GM23338 (cell line): Measurements from ENCODE around the gene GPRASP3.

Experiments
- CREB1 ChIP-seq: fragments of 250-450 bp; sonication (Bioruptor Pico); IDR thresholded peaks from 2 replicates; pipeline ENCODE4 v1.5.0; 2020; ENCODE audit warnings: low read depth, mild to moderate bottlenecking, moderate library complexity
- EZH2 ChIP-seq: fragments of 200-600 bp; sonication (generic); IDR thresholded peaks from one replicate; pipeline ENCODE4 v1.8.0; 2017; ENCODE audit warnings: antibody characterized with exemption, mild to moderate bottlenecking, low read depth; ENCODE audit not compliant: unreplicated experiment
- POLR2AphosphoS5 ChIP-seq: IDR thresholded peaks from 2 replicates; pipeline ENCODE4 v1.6.1; 2016; ENCODE audit warnings: antibody characterized with exemption, low read depth
- STAT1 ChIP-seq: IDR thresholded peaks from one replicate; pipeline ENCODE4 v1.6.1; 2016; ENCODE audit warnings: antibody characterized with exemption; ENCODE audit not compliant: unreplicated experiment
- ZNF331 ChIP-seq: fragments of 250-450 bp; sonication (Bioruptor Pico); IDR thresholded peaks from 2 replicates; pipeline ENCODE4 v1.5.0; 2020; ENCODE audit warnings: low read depth, mild to moderate bottlenecking, moderate library complexity
- TF ChIP-seq, protein P1 (sequence below), 2 experiments: fragments of 200-600 bp in 1 of 2; sonication (generic) in 1 of 2; conservative IDR thresholded peaks; 2 replicates each; pipeline versions ENCODE4 v1.5.1 to v1.6.1; 2016 to 2017; ENCODE audit warnings: antibody characterized with exemption in 2 of 2, low read depth in 2 of 2, mild to moderate bottlenecking in 2 of 2, moderate library complexity in 1 of 2

DNA sequence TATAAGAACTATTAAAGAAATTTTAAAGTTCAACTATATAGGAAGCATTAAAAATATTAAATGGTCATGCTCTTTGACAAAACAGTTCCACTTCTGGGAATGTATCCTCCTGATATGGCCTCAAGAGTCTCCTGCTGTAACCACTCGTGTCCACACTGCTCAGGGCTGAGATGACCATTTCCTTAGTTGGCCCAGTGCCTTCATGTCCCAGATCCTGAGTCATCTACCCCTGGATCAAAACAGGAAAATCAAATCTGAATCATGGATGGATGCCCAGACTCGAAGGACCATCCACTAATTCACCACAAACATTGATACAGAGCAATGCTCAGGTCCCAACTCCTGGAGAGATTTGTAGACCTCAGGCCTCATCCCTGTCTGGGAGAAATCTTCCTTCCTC lies 44.7 kb downstream of the GPRASP3 start:
- TF ChIP-seq, protein P1, sequence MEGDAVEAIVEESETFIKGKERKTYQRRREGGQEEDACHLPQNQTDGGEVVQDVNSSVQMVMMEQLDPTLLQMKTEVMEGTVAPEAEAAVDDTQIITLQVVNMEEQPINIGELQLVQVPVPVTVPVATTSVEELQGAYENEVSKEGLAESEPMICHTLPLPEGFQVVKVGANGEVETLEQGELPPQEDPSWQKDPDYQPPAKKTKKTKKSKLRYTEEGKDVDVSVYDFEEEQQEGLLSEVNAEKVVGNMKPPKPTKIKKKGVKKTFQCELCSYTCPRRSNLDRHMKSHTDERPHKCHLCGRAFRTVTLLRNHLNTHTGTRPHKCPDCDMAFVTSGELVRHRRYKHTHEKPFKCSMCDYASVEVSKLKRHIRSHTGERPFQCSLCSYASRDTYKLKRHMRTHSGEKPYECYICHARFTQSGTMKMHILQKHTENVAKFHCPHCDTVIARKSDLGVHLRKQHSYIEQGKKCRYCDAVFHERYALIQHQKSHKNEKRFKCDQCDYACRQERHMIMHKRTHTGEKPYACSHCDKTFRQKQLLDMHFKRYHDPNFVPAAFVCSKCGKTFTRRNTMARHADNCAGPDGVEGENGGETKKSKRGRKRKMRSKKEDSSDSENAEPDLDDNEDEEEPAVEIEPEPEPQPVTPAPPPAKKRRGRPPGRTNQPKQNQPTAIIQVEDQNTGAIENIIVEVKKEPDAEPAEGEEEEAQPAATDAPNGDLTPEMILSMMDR (conservative IDR thresholded peaks at IDR 0.05; ENCODE audit: low read depth in 2 of 2) = no peak
- no peak for TF ChIP-seq STAT1
- TF ChIP-seq EZH2 = no peak
- TF ChIP-seq POLR2AphosphoS5 = no peak
- no peak for TF ChIP-seq CREB1 (CRISPR knock-in tag)
- no peak for TF ChIP-seq ZNF331 (CRISPR knock-in tag)
